ENCODE results near the gene ADNP. TPM values are rescaled to one million over a fixed set of nuclear protein-coding genes. Genes with fewer than 3 reads are reported as not detected.

The ADNP gene
- polyA plus RNA-seq, 1 of the 3 experiments (the other 2 are of a cell fraction), result 13.3 TPM

GRCh38 chr20:50874111-50874757 is 57.0 kb downstream of the ADNP start:
- no peaks in the 10 kb centered on the region for H3F3A ChIP-seq (replicated peaks; ENCODE audit: insufficient read depth)
- H3K9me3 ChIP-seq, result no peaks in the 10 kb centered on the region
- no peak for DNase-seq
- POLR2A ChIA-PET, result no interaction called here
- WGBS (ENCODE audit: low lambda C conversion rate), result 97% methylated on average over 10 of the region's 10 CpGs
- no peak overlapping the region for H3K27ac ChIP-seq (ENCODE audit: low read depth in 2 of 2, low read length in 1 of 2)
- H2AFZ ChIP-seq (ENCODE audit: low read depth), result no peak overlapping the region
- H3K36me3 ChIP-seq (replicated peaks in 1 of 2; ENCODE audit: control insufficient read depth in 1 of 2, insufficient read depth in 2 of 2, low read length in 1 of 2), result no peaks in the 10 kb centered on the region
- no peaks in the 10 kb centered on the region for H3K79me2 ChIP-seq (ENCODE audit: insufficient read depth)
- CTCF ChIA-PET, result interaction anchor here (1.0 to 2.2 kb wide), 2 partner anchors 9 to 79 kb away, joined by 3 to 8 read pairs; partner anchors contain the start of gene BCAS4
- no peak overlapping the region for H3K9ac ChIP-seq
- no peak overlapping the region for H3K4me2 ChIP-seq
- no peak overlapping the region for H3K4me3 ChIP-seq (ENCODE audit: low read depth in 2 of 2, low read length in 1 of 2)
- no peaks in the 10 kb centered on the region for H3K27me3 ChIP-seq (ENCODE audit: insufficient read depth)
- no peak for TF ChIP-seq SMC3 (IDR thresholded peaks at IDR 0.05; ENCODE audit: low read depth, low read length)
- no peak for TF ChIP-seq RXRA (IDR thresholded peaks at IDR 0.05; ENCODE audit: borderline replicate concordance, low read depth)
- TF ChIP-seq ELF1 (IDR thresholded peaks at IDR 0.05), result no peak
- TF ChIP-seq MXI1 (IDR thresholded peaks at IDR 0.05; ENCODE audit: low read depth, low read length), result no peak
- TF ChIP-seq CHD2 (IDR thresholded peaks at IDR 0.05; ENCODE audit: low read length, partially characterized antibody), result no peak
- TF ChIP-seq, protein P1, sequence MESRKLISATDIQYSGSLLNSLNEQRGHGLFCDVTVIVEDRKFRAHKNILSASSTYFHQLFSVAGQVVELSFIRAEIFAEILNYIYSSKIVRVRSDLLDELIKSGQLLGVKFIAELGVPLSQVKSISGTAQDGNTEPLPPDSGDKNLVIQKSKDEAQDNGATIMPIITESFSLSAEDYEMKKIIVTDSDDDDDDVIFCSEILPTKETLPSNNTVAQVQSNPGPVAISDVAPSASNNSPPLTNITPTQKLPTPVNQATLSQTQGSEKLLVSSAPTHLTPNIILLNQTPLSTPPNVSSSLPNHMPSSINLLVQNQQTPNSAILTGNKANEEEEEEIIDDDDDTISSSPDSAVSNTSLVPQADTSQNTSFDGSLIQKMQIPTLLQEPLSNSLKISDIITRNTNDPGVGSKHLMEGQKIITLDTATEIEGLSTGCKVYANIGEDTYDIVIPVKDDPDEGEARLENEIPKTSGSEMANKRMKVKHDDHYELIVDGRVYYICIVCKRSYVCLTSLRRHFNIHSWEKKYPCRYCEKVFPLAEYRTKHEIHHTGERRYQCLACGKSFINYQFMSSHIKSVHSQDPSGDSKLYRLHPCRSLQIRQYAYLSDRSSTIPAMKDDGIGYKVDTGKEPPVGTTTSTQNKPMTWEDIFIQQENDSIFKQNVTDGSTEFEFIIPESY (IDR thresholded peaks at IDR 0.05; ENCODE audit: borderline replicate concordance, low read depth), result no peak
- TF ChIP-seq USF1 (IDR thresholded peaks at IDR 0.05; ENCODE audit: borderline replicate concordance, low read depth), result no peak
- no peak for TF ChIP-seq FOXM1 (IDR thresholded peaks at IDR 0.05; ENCODE audit: low read depth)
- no peak for TF ChIP-seq JUND (IDR thresholded peaks at IDR 0.05)
- TF ChIP-seq, protein P2, sequence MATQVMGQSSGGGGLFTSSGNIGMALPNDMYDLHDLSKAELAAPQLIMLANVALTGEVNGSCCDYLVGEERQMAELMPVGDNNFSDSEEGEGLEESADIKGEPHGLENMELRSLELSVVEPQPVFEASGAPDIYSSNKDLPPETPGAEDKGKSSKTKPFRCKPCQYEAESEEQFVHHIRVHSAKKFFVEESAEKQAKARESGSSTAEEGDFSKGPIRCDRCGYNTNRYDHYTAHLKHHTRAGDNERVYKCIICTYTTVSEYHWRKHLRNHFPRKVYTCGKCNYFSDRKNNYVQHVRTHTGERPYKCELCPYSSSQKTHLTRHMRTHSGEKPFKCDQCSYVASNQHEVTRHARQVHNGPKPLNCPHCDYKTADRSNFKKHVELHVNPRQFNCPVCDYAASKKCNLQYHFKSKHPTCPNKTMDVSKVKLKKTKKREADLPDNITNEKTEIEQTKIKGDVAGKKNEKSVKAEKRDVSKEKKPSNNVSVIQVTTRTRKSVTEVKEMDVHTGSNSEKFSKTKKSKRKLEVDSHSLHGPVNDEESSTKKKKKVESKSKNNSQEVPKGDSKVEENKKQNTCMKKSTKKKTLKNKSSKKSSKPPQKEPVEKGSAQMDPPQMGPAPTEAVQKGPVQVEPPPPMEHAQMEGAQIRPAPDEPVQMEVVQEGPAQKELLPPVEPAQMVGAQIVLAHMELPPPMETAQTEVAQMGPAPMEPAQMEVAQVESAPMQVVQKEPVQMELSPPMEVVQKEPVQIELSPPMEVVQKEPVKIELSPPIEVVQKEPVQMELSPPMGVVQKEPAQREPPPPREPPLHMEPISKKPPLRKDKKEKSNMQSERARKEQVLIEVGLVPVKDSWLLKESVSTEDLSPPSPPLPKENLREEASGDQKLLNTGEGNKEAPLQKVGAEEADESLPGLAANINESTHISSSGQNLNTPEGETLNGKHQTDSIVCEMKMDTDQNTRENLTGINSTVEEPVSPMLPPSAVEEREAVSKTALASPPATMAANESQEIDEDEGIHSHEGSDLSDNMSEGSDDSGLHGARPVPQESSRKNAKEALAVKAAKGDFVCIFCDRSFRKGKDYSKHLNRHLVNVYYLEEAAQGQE (IDR thresholded peaks at IDR 0.05; ENCODE audit: low read depth, low read length), result no peak
- TF ChIP-seq POLR2AphosphoS5 (IDR thresholded peaks at IDR 0.05; ENCODE audit: low read depth, low read length), result no peak
- TF ChIP-seq NRF1 (IDR thresholded peaks at IDR 0.05; ENCODE audit: low read depth, low read length), result no peak
- no peak for TF ChIP-seq GATA2 (CRISPR knock-in tag; IDR thresholded peaks at IDR 0.05)
- no peak for TF ChIP-seq PBX3 (IDR thresholded peaks at IDR 0.05)
- TF ChIP-seq SIN3A (IDR thresholded peaks at IDR 0.05; ENCODE audit: borderline replicate concordance, low read depth, low read length), result no peak
- no peak for TF ChIP-seq TEAD4 (IDR thresholded peaks at IDR 0.05; ENCODE audit: borderline replicate concordance, insufficient read depth)
- no peak for TF ChIP-seq RFX5 (IDR thresholded peaks at IDR 0.05; ENCODE audit: low read length)
- no peak for TF ChIP-seq TAF1 (IDR thresholded peaks at IDR 0.05; ENCODE audit: borderline replicate concordance, low read depth, low read length)
- no peak for TF ChIP-seq USF2 (IDR thresholded peaks at IDR 0.05; ENCODE audit: borderline replicate concordance, low read depth, low read length)
- no peak for TF ChIP-seq IRF3 (IDR thresholded peaks at IDR 0.05; ENCODE audit: low read depth, low read length)
- H3K9me2 ChIP-seq, result no peaks in the 10 kb centered on the region
- no peaks in the 10 kb centered on the region; a peak in 1 of 4 replicates for H3K4me1 ChIP-seq (ENCODE audit: control insufficient read depth in 1 of 2, insufficient read depth in 2 of 2, low read depth in 1 of 2, low read length in 1 of 2)
- H4K20me1 ChIP-seq (ENCODE audit: insufficient read depth), result no peaks in the 10 kb centered on the region

Measured in SK-N-SH (cell line).